Measurements from ENCODE around the gene INF2.

DNA sequence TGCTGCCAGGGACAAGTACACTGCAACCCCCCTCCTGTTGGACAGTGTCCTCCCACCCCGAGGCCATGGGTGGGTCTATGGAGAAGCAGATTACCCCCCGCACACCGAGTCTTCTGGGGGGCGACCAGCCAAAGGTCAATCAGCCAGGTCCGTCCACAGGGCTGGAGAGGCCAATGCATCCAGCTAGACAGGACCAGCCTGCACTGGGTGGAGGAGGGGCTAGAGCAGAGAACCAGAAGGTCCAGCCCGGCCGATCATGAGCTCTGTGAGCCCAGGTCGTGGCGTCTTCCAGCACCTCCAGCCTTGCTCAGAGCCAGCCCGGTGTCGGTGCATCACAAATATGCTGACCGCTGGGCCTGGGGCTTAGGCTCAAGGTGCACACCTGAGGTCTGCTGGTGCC lies 26.5 kb downstream of the INF2 start:
- TF ChIP-seq CTCF (conservative IDR thresholded peaks at IDR 0.05; ENCODE audit: low read depth, low read length): no peak
- no peak for TF ChIP-seq EZH2 (IDR thresholded peaks at IDR 0.05; ENCODE audit: borderline replicate concordance, low read depth, low read length, poor library complexity, severe bottlenecking)
